ENCODE measurements around the gene SHISA8.

SHISA8 gene

GRCh38 chr22:41915786-41916493, 1.1 kb upstream of the SHISA8 start:
- Histone ChIP-seq H3K4me1 (peaks cover 55% of the 10 kb centered on the region), H3K4me3 (peak overlapping the region; percentile 67; the same call in 1 of the 2 replicates), H3K27ac (no peak overlapping the region), H3K36me3 (no peaks in the 10 kb centered on the region), H3K9ac (no peak overlapping the region), H3K9me3 (no peaks in the 10 kb centered on the region), H3K4me2 (peak overlapping the region; percentile 96; the same call in 1 of the 2 replicates), H3K27me3 (peaks cover 71% of the 10 kb centered on the region), H4K20me1 (peaks cover 97% of the 10 kb centered on the region)
- no peak for TF ChIP-seq Cebpa-rat (IDR thresholded peaks at IDR 0.05)

GRCh38 chr22:41914611-41915034, 251 bp downstream of the SHISA8 start:
- H3K4me2 ChIP-seq: peak overlapping the region; percentile 96
- H3K4me1 ChIP-seq: peaks cover 57% of the 10 kb centered on the region
- H3K27ac ChIP-seq: no peak overlapping the region
- H3K9me3 ChIP-seq: no peaks in the 10 kb centered on the region
- peak overlapping the region; percentile 67 for H3K4me3 ChIP-seq
- peak overlapping the region; percentile 57 for H3K9ac ChIP-seq
- H3K36me3 ChIP-seq: no peaks in the 10 kb centered on the region
- peaks cover 99% of the 10 kb centered on the region for H4K20me1 ChIP-seq
- peaks cover 84% of the 10 kb centered on the region for H3K27me3 ChIP-seq
- no peak for TF ChIP-seq Cebpa-rat (IDR thresholded peaks at IDR 0.05)

GRCh38 chr22:41913842-41914534, 886 bp downstream of the SHISA8 start:
- Histone ChIP-seq H3K27me3 (peaks cover 90% of the 10 kb centered on the region), H3K27ac (no peak overlapping the region), H3K4me2 (peak overlapping the region; percentile 96), H3K4me1 (peaks cover 57% of the 10 kb centered on the region), H3K4me3 (peak overlapping the region; percentile 67), H4K20me1 (peaks cover 99% of the 10 kb centered on the region), H3K36me3 (no peaks in the 10 kb centered on the region), H3K9ac (peak overlapping the region; percentile 57; the same call in 1 of the 2 replicates), H3K9me3 (no peaks in the 10 kb centered on the region)
- no peak for TF ChIP-seq Cebpa-rat (IDR thresholded peaks at IDR 0.05)

GRCh38 chr22:41913040-41913719, 1.7 kb downstream of the SHISA8 start:
- Histone ChIP-seq H3K36me3 (peaks cover under 1% of the 10 kb centered on the region; the same call in 1 of the 2 replicates), H4K20me1 (peaks cover 99% of the 10 kb centered on the region), H3K27ac (no peak overlapping the region), H3K9me3 (no peaks in the 10 kb centered on the region), H3K9ac (no peak overlapping the region), H3K4me1 (peaks cover 57% of the 10 kb centered on the region), H3K4me3 (no peak overlapping the region), H3K4me2 (no peak overlapping the region), H3K27me3 (peaks cover 98% of the 10 kb centered on the region)
- TF ChIP-seq Cebpa-rat (IDR thresholded peaks at IDR 0.05): no peak

GRCh38 chr22:41912338-41913039, 2.4 kb downstream of the SHISA8 start:
- H3K4me2 ChIP-seq: no peak overlapping the region
- H3K4me3 ChIP-seq: no peak overlapping the region

GRCh38 chr22:41911001-41911611, 3.8 kb downstream of the SHISA8 start:
- no peak overlapping the region for H3K27ac ChIP-seq
- H3K4me2 ChIP-seq: peak overlapping the region; percentile 87
- peaks cover 21% of the 10 kb centered on the region for H3K36me3 ChIP-seq
- H3K4me3 ChIP-seq: peak overlapping the region; percentile 60
- H3K27me3 ChIP-seq: peaks cover 90% of the 10 kb centered on the region
- TF ChIP-seq Cebpa-rat (IDR thresholded peaks at IDR 0.05): no peak
- 0 out of 2 replicates have a peak overlapping the region, but pooled peaks have one; percentile 24 for H3K9ac ChIP-seq
- peaks cover 99% of the 10 kb centered on the region for H4K20me1 ChIP-seq
- H3K4me1 ChIP-seq: peaks cover 59% of the 10 kb centered on the region
- no peaks in the 10 kb centered on the region for H3K9me3 ChIP-seq

More at GRCh38 chr22:41912338-41913039, 2.4 kb downstream of the SHISA8 start:
- no peak for TF ChIP-seq Cebpa-rat (IDR thresholded peaks at IDR 0.05)
- Histone ChIP-seq H3K9me3 (no peaks in the 10 kb centered on the region), H3K36me3 (peaks cover 8% of the 10 kb centered on the region; the same call in 1 of the 2 replicates), H3K27me3 (peaks cover 100% of the 10 kb centered on the region), H3K4me1 (peaks cover 57% of the 10 kb centered on the region), H4K20me1 (peaks cover 99% of the 10 kb centered on the region), H3K27ac (no peak overlapping the region), H3K9ac (no peak overlapping the region)

- Histone ChIP-seq H3K4me3 (peak overlapping the region; percentile 60), H3K9ac (0 out of 2 replicates have a peak overlapping the region, but pooled peaks have one; percentile 24), H3K27ac (no peak overlapping the region), H3K27me3 (peaks cover 82% of the 10 kb centered on the region), H3K4me2 (peak overlapping the region; percentile 87), H3K9me3 (no peaks in the 10 kb centered on the region), H3K4me1 (peaks cover 55% of the 10 kb centered on the region), H3K36me3 (peaks cover 29% of the 10 kb centered on the region), H4K20me1 (peaks cover 99% of the 10 kb centered on the region)
- no peak for TF ChIP-seq Cebpa-rat (IDR thresholded peaks at IDR 0.05)
These were observed 4.5 kb downstream of the SHISA8 start for GRCh38 chr22:41910050-41911000.
